Brain pericyte (primary cell): Measurements from ENCODE around the gene LGALS7B.
"Not testable (repeated sequence)": the region's sequence is repeated elsewhere in the genome, so short reads cannot be mapped to it uniquely, and the experiment has no call there.

Experiments used
- DNase-seq: peaks from one replicate; pipeline ENCODE4 v3.0.0-alpha.2; 2012; ENCODE audit warnings: low read depth, low spot score

Gene LGALS7B

GRCh38 chr19:38796154-38796553 is 7.2 kb downstream of the LGALS7B start:
- DNase-seq = no peak

GRCh38 chr19:38797781-38798180 is 8.8 kb downstream of the LGALS7B start:
- not testable (repeated sequence) for DNase-seq

GRCh38 chr19:38799104-38799503 is 10.1 kb downstream of the LGALS7B start:
- no peak for DNase-seq

GRCh38 chr19:38800577-38801347 is 11.8 kb downstream of the LGALS7B start:
- DNase-seq = no peak

GRCh38 chr19:38801359-38802095 is 12.5 kb downstream of the LGALS7B start:
- no peak for DNase-seq

GRCh38 chr19:38803543-38803942 is 14.5 kb downstream of the LGALS7B start:
- DNase-seq = no peak

- no peak for DNase-seq
These were observed 16.2 kb downstream of the LGALS7B start for GRCh38 chr19:38805180-38805579.

GRCh38 chr19:38806371-38806770 is 17.4 kb downstream of the LGALS7B start:
- DNase-seq = no peak

- not testable (repeated sequence) for DNase-seq
These were observed 18.5 kb downstream of the LGALS7B start for GRCh38 chr19:38807374-38808098.

- DNase-seq = no peak
These were observed 19.7 kb downstream of the LGALS7B start for GRCh38 chr19:38808741-38809140.

GRCh38 chr19:38809592-38810252 is 20.7 kb downstream of the LGALS7B start:
- DNase-seq = no peak

GRCh38 chr19:38812009-38812840 is 23.2 kb downstream of the LGALS7B start:
- no peak for DNase-seq

- no peak for DNase-seq
These were observed 23.9 kb downstream of the LGALS7B start, which contains the start of gene LGALS4 for GRCh38 chr19:38812841-38813320. Gene LGALS4 (minus strand): TSS chr19:38812945. CDS start chr19:38812886, 59 bp downstream.

- no peak for DNase-seq
These were observed 24.3 kb downstream of the LGALS7B start for GRCh38 chr19:38813323-38813722.

GRCh38 chr19:38813932-38814331 is 24.9 kb downstream of the LGALS7B start:
- DNase-seq = not testable (repeated sequence)

- DNase-seq = no peak
These were observed 26.3 kb downstream of the LGALS7B start for GRCh38 chr19:38815059-38816001.

- no peak for DNase-seq
These were observed 27.2 kb downstream of the LGALS7B start for GRCh38 chr19:38816131-38816750.

GRCh38 chr19:38817081-38817480 is 28.1 kb downstream of the LGALS7B start:
- no peak for DNase-seq
